Neuronal stem cell (in vitro differentiated cells): ENCODE data around the gene PM20D2.

ENCODE experiments used
- DNase-seq: peaks from one replicate; pipeline ENCODE4 v3.0.0-alpha.2; 2013; ENCODE audit warnings: low spot score
- H2AFZ ChIP-seq: one replicate; pipeline ENCODE4 v1.6.1; 2013; ENCODE audit warnings: mild to moderate bottlenecking, low read length, inconsistent platforms
- H2AK5ac ChIP-seq: 2 replicates; pipeline ENCODE4 v1.6.1; 2013; ENCODE audit warnings: low read depth, mild to moderate bottlenecking, inconsistent platforms, low read length, moderate library complexity, mixed read lengths
- H2BK120ac ChIP-seq: 2 replicates; pipeline ENCODE4 v1.6.1; 2013; ENCODE audit warnings: low read depth, mild to moderate bottlenecking, inconsistent platforms, low read length, moderate library complexity, mixed read lengths
- H2BK12ac ChIP-seq: one replicate; pipeline ENCODE4 v1.6.1; 2013; ENCODE audit warnings: low read length, inconsistent platforms
- H2BK15ac ChIP-seq: 2 replicates; pipeline ENCODE4 v1.6.1; 2013; ENCODE audit warnings: mild to moderate bottlenecking, low read length, inconsistent platforms, mixed read lengths
- H2BK5ac ChIP-seq: one replicate; pipeline ENCODE4 v1.6.1; 2013; ENCODE audit warnings: inconsistent platforms, mild to moderate bottlenecking, low read length, moderate library complexity
- H3K14ac ChIP-seq: one replicate; pipeline ENCODE4 v1.6.1; 2013; ENCODE audit warnings: low read length, inconsistent platforms
- H3K18ac ChIP-seq: 2 replicates; pipeline ENCODE4 v1.6.1; 2013; ENCODE audit warnings: low read length, inconsistent platforms
- H3K23ac ChIP-seq: 2 replicates; pipeline ENCODE4 v1.6.1; 2013; ENCODE audit warnings: low read depth, mild to moderate bottlenecking, mixed read lengths, low read length, inconsistent platforms; ENCODE audit not compliant: poor library complexity
- H3K27ac ChIP-seq: replicated peaks from 3 replicates; pipeline ENCODE4 v1.5.1; 2013; ENCODE audit warnings: low read length, inconsistent platforms
- H3K27me3 ChIP-seq, 3 experiments: 2 replicates each; pipeline ENCODE4 v1.6.1; 2013; ENCODE audit warnings: low read length in 3 of 3, mild to moderate bottlenecking in 2 of 3, inconsistent platforms in 1 of 3, low read depth in 1 of 3, mixed read lengths in 1 of 3, moderate library complexity in 1 of 3; ENCODE audit not compliant: control insufficient read depth in 3 of 3, insufficient read depth in 3 of 3
- H3K36me3 ChIP-seq, 2 donors: replicated peaks in 1 of 2; 2 replicates each; pipeline ENCODE4 v1.6.1; 2013; ENCODE audit warnings: low read length in 2 of 2; ENCODE audit not compliant: control insufficient read depth in 2 of 2, insufficient read depth in 2 of 2
- H3K4ac ChIP-seq: 2 replicates; pipeline ENCODE4 v1.6.1; 2013; ENCODE audit warnings: inconsistent platforms, mild to moderate bottlenecking, low read length, moderate library complexity
- H3K4me1 ChIP-seq, 2 donors: 1 replicate in 1 of 2; 2 replicates in 1 of 2; pipeline ENCODE4 v1.6.1; 2013; ENCODE audit warnings: low read length in 2 of 2, low read depth in 1 of 2; ENCODE audit not compliant: control insufficient read depth in 2 of 2, insufficient read depth in 1 of 2
- H3K4me2 ChIP-seq: one replicate; pipeline ENCODE4 v1.6.1; 2013; ENCODE audit warnings: mild to moderate bottlenecking, low read length, inconsistent platforms; ENCODE audit not compliant: insufficient read depth, poor library complexity, severe bottlenecking
- H3K4me3 ChIP-seq, 2 donors: 2 replicates each; pipeline ENCODE4 v1.5.1; 2013; ENCODE audit warnings: low read length in 2 of 2, mild to moderate bottlenecking in 2 of 2, inconsistent platforms in 1 of 2, moderate library complexity in 1 of 2
- H3K79me1 ChIP-seq: one replicate; pipeline ENCODE4 v1.6.1; 2013; ENCODE audit warnings: low read depth, mild to moderate bottlenecking, inconsistent platforms, low read length, moderate library complexity
- H3K9ac ChIP-seq: one replicate; pipeline ENCODE4 v1.6.1; 2013; ENCODE audit warnings: mild to moderate bottlenecking, low read depth, low read length, inconsistent platforms; ENCODE audit not compliant: poor library complexity
- H3K9me3 ChIP-seq, 2 donors: replicated peaks in 1 of 2; 2 replicates each; pipeline versions ENCODE3 to v1.6.1; 2013; ENCODE audit warnings: low read length in 2 of 2, mild to moderate bottlenecking in 2 of 2, inconsistent platforms in 1 of 2, low read depth in 1 of 2, mixed read lengths in 1 of 2, moderate library complexity in 1 of 2; ENCODE audit not compliant: control insufficient read depth in 2 of 2, insufficient read depth in 1 of 2
- H4K8ac ChIP-seq: one replicate; pipeline ENCODE4 v1.6.1; 2013; ENCODE audit warnings: low read depth, mild to moderate bottlenecking, inconsistent platforms, low read length, moderate library complexity
- H4K91ac ChIP-seq: one replicate; pipeline ENCODE4 v1.6.1; 2013; ENCODE audit warnings: low read length, low read depth, mild to moderate bottlenecking, inconsistent platforms; ENCODE audit not compliant: poor library complexity
- WGBS, 2 donors: extraction: QIAGEN DNeasy Blood & Tissue Kit; methylation state at CpG; one replicate each; pipeline ENCODE4 v1.1.7; 2013; ENCODE audit warnings: missing lambda C conversion rate in 2 of 2, mixed read lengths in 1 of 2; ENCODE audit not compliant: insufficient read length in 2 of 2, insufficient replicate concordance in 1 of 2; ENCODE audit errors: extremely low coverage in 2 of 2; 5-methylcytosine and 5-hydroxymethylcytosine counted together

Gene PM20D2

GRCh38 chr6:89199579-89199978 lies 53.7 kb downstream of the PM20D2 start:
- H3K27me3 ChIP-seq, result peaks cover 0 to 3% (median 0%) of the 10 kb centered on the region in 3 experiments
- H3K9ac ChIP-seq, result no peak overlapping the region
- no peaks in the 10 kb centered on the region for H3K4me1 ChIP-seq
- no CpG with 5 or more reads among the region's 2 CpGs for WGBS, 2 donors
- peaks cover 1 to 5% of the 10 kb centered on the region in 2 donors for H3K9me3 ChIP-seq
- H4K8ac ChIP-seq, result no peak overlapping the region
- H2BK5ac ChIP-seq, result no peak overlapping the region
- no peak overlapping the region for H2BK12ac ChIP-seq
- H4K91ac ChIP-seq, result no peak overlapping the region
- H2BK120ac ChIP-seq, result no peak overlapping the region
- no peak overlapping the region for H3K4me2 ChIP-seq
- H3K18ac ChIP-seq, result no peak overlapping the region
- no peak overlapping the region for H3K23ac ChIP-seq
- DNase-seq, result no peak
- H3K36me3 ChIP-seq, result no peaks in the 10 kb centered on the region
- H3K14ac ChIP-seq, result no peak overlapping the region
- no peaks in the 10 kb centered on the region for H3K79me1 ChIP-seq
- H3K4me3 ChIP-seq, result no peak overlapping the region
- H2AFZ ChIP-seq, result no peak overlapping the region
- no peak overlapping the region for H2AK5ac ChIP-seq
- no peak overlapping the region for H3K27ac ChIP-seq
- no peak overlapping the region for H2BK15ac ChIP-seq
- H3K4ac ChIP-seq, result no peak overlapping the region

GRCh38 chr6:89200706-89201215 lies 54.9 kb downstream of the PM20D2 start:
- H4K8ac ChIP-seq, result no peak overlapping the region
- H4K91ac ChIP-seq, result no peak overlapping the region
- peaks cover 0 to 1% of the 10 kb centered on the region in 2 donors for H3K9me3 ChIP-seq
- H2BK12ac ChIP-seq, result no peak overlapping the region
- no peak overlapping the region for H3K18ac ChIP-seq
- WGBS, 2 donors, result no CpG with 5 or more reads among the region's 7 CpGs
- H3K4me2 ChIP-seq, result no peak overlapping the region
- no peak overlapping the region for H2AFZ ChIP-seq
- no peak overlapping the region for H3K23ac ChIP-seq
- DNase-seq, result no peak
- no peak overlapping the region for H2AK5ac ChIP-seq
- no peak overlapping the region for H2BK15ac ChIP-seq
- no peak overlapping the region for H3K4me3 ChIP-seq
- no peaks in the 10 kb centered on the region for H3K79me1 ChIP-seq
- H3K27me3 ChIP-seq, result peaks cover 0 to 7% (median 0%) of the 10 kb centered on the region in 3 experiments
- no peak overlapping the region for H2BK5ac ChIP-seq
- no peak overlapping the region for H3K4ac ChIP-seq
- H3K36me3 ChIP-seq, result no peaks in the 10 kb centered on the region
- H2BK120ac ChIP-seq, result no peak overlapping the region
- H3K14ac ChIP-seq, result no peak overlapping the region
- H3K4me1 ChIP-seq, result no peaks in the 10 kb centered on the region
- H3K27ac ChIP-seq, result no peak overlapping the region
- no peak overlapping the region for H3K9ac ChIP-seq

GRCh38 chr6:89204096-89204495 lies 58.2 kb downstream of the PM20D2 start:
- Histone ChIP-seq H2BK120ac (no peak overlapping the region), H3K36me3 (no peaks in the 10 kb centered on the region), H3K14ac (no peak overlapping the region), H3K4me3 (no peak overlapping the region), H3K27ac (no peak overlapping the region), H2BK15ac (no peak overlapping the region), H3K4me1 (no peaks in the 10 kb centered on the region), H2AK5ac (no peak overlapping the region), H3K79me1 (no peaks in the 10 kb centered on the region), H2AFZ (no peak overlapping the region), H2BK12ac (no peak overlapping the region), H3K9ac (no peak overlapping the region), H3K23ac (peak overlapping the region; percentile 81), H3K9me3 (no peaks in the 10 kb centered on the region), H4K91ac (no peak overlapping the region), H3K4me2 (no peak overlapping the region), H3K18ac (no peak overlapping the region), H3K27me3 (peaks cover 0 to 11% (median 0%) of the 10 kb centered on the region in 3 experiments), H3K4ac (no peak overlapping the region), H2BK5ac (no peak overlapping the region), H4K8ac (no peak overlapping the region)
- no peak for DNase-seq
- no CpG with 5 or more reads among the region's 11 CpGs for WGBS, 2 donors

- no peak overlapping the region for H2BK15ac ChIP-seq
- H2AFZ ChIP-seq, result no peak overlapping the region
- no peak overlapping the region for H2BK12ac ChIP-seq
- no peak overlapping the region for H3K4me2 ChIP-seq
- H3K79me1 ChIP-seq, result no peaks in the 10 kb centered on the region
- no peak overlapping the region for H3K27ac ChIP-seq
- no peak overlapping the region for H3K23ac ChIP-seq
- no peak for DNase-seq
- WGBS, 2 donors, result no CpG with 5 or more reads among the region's 4 CpGs
- no peak overlapping the region for H2AK5ac ChIP-seq
- H4K8ac ChIP-seq, result no peak overlapping the region
- H3K9ac ChIP-seq, result no peak overlapping the region
- no peaks in the 10 kb centered on the region for H3K36me3 ChIP-seq
- no peak overlapping the region for H3K4me3 ChIP-seq
- H2BK5ac ChIP-seq, result no peak overlapping the region
- H3K18ac ChIP-seq, result no peak overlapping the region
- H3K4ac ChIP-seq, result no peak overlapping the region
- H3K27me3 ChIP-seq, result peaks cover 0 to 11% (median 0%) of the 10 kb centered on the region in 3 experiments
- H3K9me3 ChIP-seq, result no peaks in the 10 kb centered on the region
- no peak overlapping the region for H2BK120ac ChIP-seq
- no peak overlapping the region for H3K14ac ChIP-seq
- H3K4me1 ChIP-seq, result no peaks in the 10 kb centered on the region
- no peak overlapping the region for H4K91ac ChIP-seq
Measured at GRCh38 chr6:89205819-89206218, 60.0 kb downstream of the PM20D2 start.
